ENCODE results near the gene PSMB2. TPM values are rescaled to one million over a fixed set of nuclear protein-coding genes. Genes with fewer than 3 reads are reported as not detected.

Gene PSMB2
- total RNA-seq, 2 experiments from 2014 or later = 76.4 to 78.1 TPM

- no peaks in the 10 kb centered on the region for H3K9me3 Mint-ChIP-seq
- ChIA-PET POLR2A (no interaction called here), CTCF (interaction anchor here (1.3 kb wide), 1 partner anchor 44 kb away, joined by 3 read pairs; no protein-coding TSS in a partner anchor)
- no peak overlapping the region for H3K4me3 Mint-ChIP-seq
- no peaks in the 10 kb centered on the region for H3K27me3 Mint-ChIP-seq
- peaks cover 55% of the 10 kb centered on the region for H3K36me3 Mint-ChIP-seq (ENCODE audit: low read depth)
- H3K4me1 Mint-ChIP-seq = no peaks in the 10 kb centered on the region
- no peak for DNase-seq
- peak overlapping the region; percentile 5 for H3K27ac Mint-ChIP-seq
Observed at GRCh38 chr1:35600593-35600992, 40.7 kb downstream of the PSMB2 start.

- Mint-ChIP-seq H3K27ac (no peak overlapping the region), H3K36me3 (ENCODE audit: low read depth) (peaks cover 47% of the 10 kb centered on the region), H3K27me3 (no peaks in the 10 kb centered on the region), H3K9me3 (no peaks in the 10 kb centered on the region), H3K4me3 (no peak overlapping the region), H3K4me1 (no peaks in the 10 kb centered on the region)
- CTCF ChIA-PET = no interaction called here
- POLR2A ChIA-PET = no interaction called here
- no peak for DNase-seq
Observed at GRCh38 chr1:35599411-35599810, 41.9 kb downstream of the PSMB2 start.

- H3K4me1 Mint-ChIP-seq = no peaks in the 10 kb centered on the region
- DNase-seq = no peak
- no peaks in the 10 kb centered on the region for H3K9me3 Mint-ChIP-seq
- H3K36me3 Mint-ChIP-seq (ENCODE audit: low read depth) = peaks cover 43% of the 10 kb centered on the region
- no peak overlapping the region for H3K4me3 Mint-ChIP-seq
- H3K27me3 Mint-ChIP-seq = no peaks in the 10 kb centered on the region
- no peak overlapping the region for H3K27ac Mint-ChIP-seq
- CTCF ChIA-PET = no interaction called here
- POLR2A ChIA-PET = no interaction called here
Observed at GRCh38 chr1:35598895-35599294, 42.4 kb downstream of the PSMB2 start.

GRCh38 chr1:35597870-35598269 is 43.5 kb downstream of the PSMB2 start:
- Mint-ChIP-seq H3K27ac (no peak overlapping the region), H3K4me1 (peaks cover 6% of the 10 kb centered on the region), H3K36me3 (ENCODE audit: low read depth) (peaks cover 35% of the 10 kb centered on the region), H3K4me3 (no peak overlapping the region), H3K9me3 (no peaks in the 10 kb centered on the region), H3K27me3 (no peaks in the 10 kb centered on the region)
- CTCF ChIA-PET = no interaction called here
- DNase-seq = no peak
- POLR2A ChIA-PET = interaction anchor here (1.6 kb wide), 1 partner anchor 20 kb away, joined by 5 read pairs; no protein-coding TSS in a partner anchor

GRCh38 chr1:35595684-35596083 is 45.6 kb downstream of the PSMB2 start:
- no peak overlapping the region for H3K27ac Mint-ChIP-seq
- H3K4me1 Mint-ChIP-seq = peaks cover 8% of the 10 kb centered on the region
- CTCF ChIA-PET = no interaction called here
- H3K27me3 Mint-ChIP-seq = no peaks in the 10 kb centered on the region
- POLR2A ChIA-PET = no interaction called here
- H3K4me3 Mint-ChIP-seq = no peak overlapping the region
- H3K36me3 Mint-ChIP-seq (ENCODE audit: low read depth) = peaks cover 28% of the 10 kb centered on the region
- no peaks in the 10 kb centered on the region for H3K9me3 Mint-ChIP-seq
- DNase-seq = no peak

GRCh38 chr1:35594005-35594760 is 47.1 kb downstream of the PSMB2 start:
- H3K27ac Mint-ChIP-seq = no peak overlapping the region
- ChIA-PET POLR2A (interaction anchor here (0.6 to 1.6 kb wide), 4 partner anchors 13 to 43 kb away, joined by 3 to 7 read pairs (median 3); no protein-coding TSS in a partner anchor), CTCF (interaction anchor here (1.7 kb wide), 1 partner anchor 29 kb away, joined by 5 read pairs; no protein-coding TSS in a partner anchor)
- peaks cover 8% of the 10 kb centered on the region for H3K4me1 Mint-ChIP-seq
- H3K4me3 Mint-ChIP-seq = no peak overlapping the region
- H3K36me3 Mint-ChIP-seq (ENCODE audit: low read depth) = peaks cover 19% of the 10 kb centered on the region
- no peaks in the 10 kb centered on the region for H3K27me3 Mint-ChIP-seq
- no peak for DNase-seq
- no peaks in the 10 kb centered on the region for H3K9me3 Mint-ChIP-seq

GRCh38 chr1:35592991-35593769 is 48.1 kb downstream of the PSMB2 start:
- Mint-ChIP-seq H3K4me1 (peaks cover 8% of the 10 kb centered on the region), H3K4me3 (no peak overlapping the region), H3K27ac (no peak overlapping the region), H3K36me3 (ENCODE audit: low read depth) (peaks cover 15% of the 10 kb centered on the region), H3K9me3 (no peaks in the 10 kb centered on the region), H3K27me3 (no peaks in the 10 kb centered on the region)
- CTCF ChIA-PET = interaction anchor here (1.1 to 1.7 kb wide), 2 partner anchors 28 to 122 kb away, joined by 3 to 5 read pairs; no protein-coding TSS in a partner anchor
- DNase-seq = no peak
- POLR2A ChIA-PET = interaction anchor here (0.9 to 1.6 kb wide), 3 partner anchors 16 to 44 kb away, joined by 3 to 7 read pairs (median 3); no protein-coding TSS in a partner anchor

- POLR2A ChIA-PET = no interaction called here
Observed at GRCh38 chr1:35591211-35591610, 50.1 kb downstream of the PSMB2 start.

GRCh38 chr1:35590476-35591040 is 50.8 kb downstream of the PSMB2 start:
- H3K27ac Mint-ChIP-seq = no peak overlapping the region
- H3K9me3 Mint-ChIP-seq = no peaks in the 10 kb centered on the region
- no peaks in the 10 kb centered on the region for H3K27me3 Mint-ChIP-seq
- peaks cover 3% of the 10 kb centered on the region for H3K36me3 Mint-ChIP-seq (ENCODE audit: low read depth)
- no peak for DNase-seq
- peaks cover 8% of the 10 kb centered on the region for H3K4me1 Mint-ChIP-seq
- POLR2A ChIA-PET = no interaction called here
- CTCF ChIA-PET = no interaction called here
- H3K4me3 Mint-ChIP-seq = no peak overlapping the region

More at GRCh38 chr1:35591211-35591610, 50.1 kb downstream of the PSMB2 start:
- Mint-ChIP-seq H3K9me3 (no peaks in the 10 kb centered on the region), H3K27ac (no peak overlapping the region), H3K36me3 (ENCODE audit: low read depth) (peaks cover 9% of the 10 kb centered on the region), H3K4me3 (no peak overlapping the region), H3K27me3 (no peaks in the 10 kb centered on the region), H3K4me1 (peaks cover 8% of the 10 kb centered on the region)
- CTCF ChIA-PET = no interaction called here
- DNase-seq = no peak

- Mint-ChIP-seq H3K4me1 (peaks cover 8% of the 10 kb centered on the region), H3K27ac (no peak overlapping the region), H3K9me3 (no peaks in the 10 kb centered on the region), H3K36me3 (ENCODE audit: low read depth) (peaks cover 3% of the 10 kb centered on the region), H3K27me3 (no peaks in the 10 kb centered on the region), H3K4me3 (no peak overlapping the region)
- CTCF ChIA-PET = interaction anchor here (1.3 kb wide), 1 partner anchor 125 kb away, joined by 3 read pairs; no protein-coding TSS in a partner anchor
- no peak for DNase-seq
- POLR2A ChIA-PET = interaction anchor here (1.1 kb wide), 1 partner anchor 10 kb away, joined by 3 read pairs; no protein-coding TSS in a partner anchor
Observed at GRCh38 chr1:35589516-35590427, 51.6 kb downstream of the PSMB2 start.

GRCh38 chr1:35588197-35588910 is 53.0 kb downstream of the PSMB2 start:
- H3K4me3 Mint-ChIP-seq = no peak overlapping the region
- H3K27ac Mint-ChIP-seq = no peak overlapping the region
- no peaks in the 10 kb centered on the region for H3K27me3 Mint-ChIP-seq
- ChIA-PET POLR2A (interaction anchor here (1.1 kb wide), 2 partner anchors 9 to 11 kb away, joined by 3 read pairs; no protein-coding TSS in a partner anchor), CTCF (no interaction called here)
- peaks cover 5% of the 10 kb centered on the region for H3K4me1 Mint-ChIP-seq
- peaks cover 3% of the 10 kb centered on the region for H3K36me3 Mint-ChIP-seq (ENCODE audit: low read depth)
- DNase-seq = no peak
- no peaks in the 10 kb centered on the region for H3K9me3 Mint-ChIP-seq

- DNase-seq = no peak
- POLR2A ChIA-PET = interaction anchor here (1.1 kb wide), 1 partner anchor 10 kb away, joined by 3 read pairs; no protein-coding TSS in a partner anchor
- H3K27ac Mint-ChIP-seq = no peak overlapping the region
- peaks cover under 1% of the 10 kb centered on the region for H3K4me1 Mint-ChIP-seq
- no peaks in the 10 kb centered on the region for H3K9me3 Mint-ChIP-seq
- CTCF ChIA-PET = no interaction called here
- H3K36me3 Mint-ChIP-seq (ENCODE audit: low read depth) = peaks cover 3% of the 10 kb centered on the region
- H3K27me3 Mint-ChIP-seq = no peaks in the 10 kb centered on the region
- no peak overlapping the region for H3K4me3 Mint-ChIP-seq
Observed at GRCh38 chr1:35587736-35588135, 53.6 kb downstream of the PSMB2 start.
